Measurements from ENCODE around the gene GAST.
A peak's percentile ranks its signal among the peaks of the same experiment; 100 is the strongest.

DNA sequence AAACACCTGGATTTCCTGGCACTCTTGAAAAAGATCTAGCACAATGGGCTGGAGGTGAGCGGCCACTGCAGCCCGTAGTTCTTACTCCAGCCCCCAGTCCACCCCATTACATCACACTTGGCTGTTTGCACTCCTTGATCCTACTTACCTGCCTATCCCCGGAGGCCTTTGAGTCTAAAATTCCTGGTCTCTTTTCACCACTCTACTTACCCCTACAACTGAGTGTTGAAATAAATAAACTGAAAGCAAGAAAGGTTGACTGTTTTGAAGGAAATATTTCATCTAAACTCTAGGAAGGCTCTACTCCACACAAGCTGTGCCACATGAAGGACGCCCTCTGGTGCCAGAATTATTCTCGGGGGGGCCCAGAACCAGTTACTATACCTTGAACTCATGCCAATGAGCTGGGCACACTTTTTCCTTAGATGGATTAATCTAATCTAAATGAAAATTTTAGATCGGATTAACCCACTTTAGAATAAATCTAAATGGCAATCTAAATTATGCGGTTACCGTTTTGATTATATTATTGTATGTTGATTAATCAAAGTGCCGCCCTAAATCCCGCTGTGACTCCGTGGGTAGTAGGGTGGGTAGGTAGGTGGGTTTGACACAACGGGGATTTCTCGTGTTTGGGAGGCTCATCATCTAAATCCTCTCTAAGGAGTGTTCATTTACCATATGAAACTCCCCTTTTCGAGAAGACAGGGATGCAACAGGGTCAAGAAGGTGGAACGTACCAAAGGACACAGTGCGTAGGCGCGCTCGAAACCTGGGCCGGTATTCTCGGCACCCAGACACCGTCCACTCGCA is 24.1 kb upstream of the GAST start:
- no peak for TF ChIP-seq EZH2 (IDR thresholded peaks at IDR 0.05; ENCODE audit: insufficient read depth, low read length)
- TF ChIP-seq, protein P1, sequence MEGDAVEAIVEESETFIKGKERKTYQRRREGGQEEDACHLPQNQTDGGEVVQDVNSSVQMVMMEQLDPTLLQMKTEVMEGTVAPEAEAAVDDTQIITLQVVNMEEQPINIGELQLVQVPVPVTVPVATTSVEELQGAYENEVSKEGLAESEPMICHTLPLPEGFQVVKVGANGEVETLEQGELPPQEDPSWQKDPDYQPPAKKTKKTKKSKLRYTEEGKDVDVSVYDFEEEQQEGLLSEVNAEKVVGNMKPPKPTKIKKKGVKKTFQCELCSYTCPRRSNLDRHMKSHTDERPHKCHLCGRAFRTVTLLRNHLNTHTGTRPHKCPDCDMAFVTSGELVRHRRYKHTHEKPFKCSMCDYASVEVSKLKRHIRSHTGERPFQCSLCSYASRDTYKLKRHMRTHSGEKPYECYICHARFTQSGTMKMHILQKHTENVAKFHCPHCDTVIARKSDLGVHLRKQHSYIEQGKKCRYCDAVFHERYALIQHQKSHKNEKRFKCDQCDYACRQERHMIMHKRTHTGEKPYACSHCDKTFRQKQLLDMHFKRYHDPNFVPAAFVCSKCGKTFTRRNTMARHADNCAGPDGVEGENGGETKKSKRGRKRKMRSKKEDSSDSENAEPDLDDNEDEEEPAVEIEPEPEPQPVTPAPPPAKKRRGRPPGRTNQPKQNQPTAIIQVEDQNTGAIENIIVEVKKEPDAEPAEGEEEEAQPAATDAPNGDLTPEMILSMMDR (IDR thresholded peaks at IDR 0.05; ENCODE audit: insufficient read depth, low read depth, low read length): peak; percentile 21

Measured in astrocyte (in vitro differentiated cells and primary cell).